Embryonic facial prominence (tissue), 1 donor: Measurements from ENCODE around the gene PFKFB2.

Source experiments
- DNase-seq: peaks from one replicate; pipeline ENCODE4 v3.0.0-alpha.2; 2016; ENCODE audit errors: extremely low spot score

PFKFB2 gene

DNA sequence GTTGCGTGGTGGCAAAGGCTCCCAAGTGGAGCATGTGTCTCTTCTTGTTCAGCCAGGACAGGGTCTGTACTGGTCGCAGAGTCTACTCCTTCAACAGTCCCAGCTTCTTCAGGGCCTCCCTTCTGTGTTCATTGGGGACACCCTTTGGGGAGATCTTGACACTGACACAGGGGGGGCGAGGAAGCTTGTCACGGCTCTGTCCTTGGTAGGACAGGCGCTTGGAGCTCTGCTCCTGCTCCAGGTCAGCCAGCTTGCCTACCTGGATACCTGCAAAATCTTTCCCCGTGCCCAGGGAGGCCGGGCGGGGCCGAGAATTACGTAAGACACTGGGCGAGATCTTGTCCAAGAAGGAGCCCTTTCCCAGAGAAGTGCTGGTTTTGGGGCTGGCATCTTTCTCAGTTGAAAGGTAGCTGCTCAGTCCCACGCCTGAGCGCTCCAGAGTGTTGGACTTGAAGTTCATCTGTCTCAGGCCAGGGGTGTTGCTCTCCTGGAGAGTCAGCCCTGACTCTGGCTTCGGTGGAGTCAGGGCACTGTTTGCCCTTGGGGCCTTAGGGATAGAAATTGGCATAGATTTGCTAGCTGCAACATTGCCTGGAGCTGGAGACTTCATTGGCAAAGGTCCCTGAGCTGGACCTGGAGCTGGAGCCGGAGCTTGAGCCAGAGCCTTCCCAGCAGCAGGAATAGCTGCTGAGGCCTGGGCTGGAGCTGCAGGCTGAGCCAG lies 31.0 kb upstream of the PFKFB2 start:
- no peak for DNase-seq

GRCh38 chr1:207022996-207023679 lies 29.9 kb upstream of the PFKFB2 start:
- no peak for DNase-seq

DNA sequence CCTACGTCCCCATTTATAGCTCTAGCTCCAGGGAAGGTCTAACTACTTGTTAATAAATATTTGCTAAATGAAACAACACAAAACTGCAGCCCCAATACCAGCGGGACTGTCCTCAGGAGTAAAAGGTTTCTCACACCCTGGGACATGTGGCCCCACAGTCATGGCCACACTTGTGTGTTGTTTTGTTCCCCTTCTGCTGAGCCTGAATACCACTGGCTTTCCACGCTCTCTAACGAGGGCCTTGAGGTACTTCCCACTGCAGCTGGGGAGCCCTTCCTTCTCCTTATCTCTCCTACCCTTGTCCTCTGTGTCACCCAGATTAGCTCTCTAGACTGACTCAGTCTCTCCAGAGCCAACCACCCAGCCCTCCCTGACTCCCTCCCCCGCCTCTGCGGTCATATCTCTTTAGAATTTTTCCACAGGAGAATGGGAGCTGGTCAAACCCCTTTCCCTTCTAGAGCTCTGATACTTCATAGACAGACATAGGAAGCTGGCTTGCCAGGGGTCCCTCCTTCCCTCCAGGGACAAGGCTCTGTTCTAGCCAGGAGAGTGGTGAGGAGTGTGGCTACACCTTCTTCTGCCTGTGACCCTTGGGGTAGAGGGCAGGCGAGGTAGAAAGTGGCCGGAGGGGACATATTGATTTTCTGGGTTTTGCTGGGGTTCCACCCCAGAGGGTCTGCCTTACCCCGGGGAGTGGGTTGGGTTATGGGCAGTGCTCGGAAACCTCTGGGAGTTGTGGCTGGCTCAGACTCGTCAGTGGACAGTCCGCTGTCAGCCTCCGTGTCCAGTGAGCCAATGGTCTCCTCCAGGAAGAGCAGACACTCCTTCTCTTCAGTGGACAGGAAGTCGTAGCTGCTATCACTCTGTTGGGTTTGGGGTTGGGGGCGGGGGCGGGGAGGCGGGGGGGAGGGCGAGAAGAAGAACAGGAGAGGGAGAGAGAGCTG lies 28.6 kb upstream of the PFKFB2 start:
- no peak for DNase-seq

DNA sequence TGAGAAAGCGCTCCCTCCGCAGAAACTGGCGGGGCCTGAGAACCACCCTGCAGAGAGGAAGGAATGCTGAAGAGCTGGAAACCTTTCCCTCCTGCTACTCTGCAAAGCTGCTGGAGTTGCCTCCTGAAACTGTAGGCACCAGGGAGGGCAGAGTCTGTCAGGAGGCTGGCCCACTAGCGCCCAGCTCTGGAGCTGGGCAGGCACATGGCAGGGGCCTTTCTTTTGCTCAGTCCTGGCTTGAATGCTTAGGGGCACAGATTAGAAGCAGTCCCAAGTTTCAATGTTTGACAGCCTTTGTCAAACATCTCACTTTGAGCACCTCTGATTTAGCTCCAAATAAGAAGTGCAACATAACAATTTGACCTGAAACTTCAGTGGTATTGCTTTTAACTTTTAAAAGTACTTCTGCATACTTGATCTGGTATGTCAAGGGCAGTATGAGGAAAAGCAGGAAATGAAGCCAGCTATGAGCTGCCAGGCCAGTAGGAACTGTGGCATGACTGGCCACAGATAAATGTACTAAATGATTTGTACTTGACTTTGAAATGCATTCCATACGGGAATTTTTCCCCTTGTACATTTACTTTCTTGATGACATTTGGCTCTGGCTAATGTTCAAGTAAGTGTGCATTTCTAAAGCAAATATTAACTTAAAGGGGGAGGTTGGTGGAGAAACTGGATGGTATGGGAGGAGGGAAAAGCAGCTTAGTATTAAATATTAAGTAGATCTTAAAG lies 27.8 kb upstream of the PFKFB2 start:
- DNase-seq, result no peak

DNA sequence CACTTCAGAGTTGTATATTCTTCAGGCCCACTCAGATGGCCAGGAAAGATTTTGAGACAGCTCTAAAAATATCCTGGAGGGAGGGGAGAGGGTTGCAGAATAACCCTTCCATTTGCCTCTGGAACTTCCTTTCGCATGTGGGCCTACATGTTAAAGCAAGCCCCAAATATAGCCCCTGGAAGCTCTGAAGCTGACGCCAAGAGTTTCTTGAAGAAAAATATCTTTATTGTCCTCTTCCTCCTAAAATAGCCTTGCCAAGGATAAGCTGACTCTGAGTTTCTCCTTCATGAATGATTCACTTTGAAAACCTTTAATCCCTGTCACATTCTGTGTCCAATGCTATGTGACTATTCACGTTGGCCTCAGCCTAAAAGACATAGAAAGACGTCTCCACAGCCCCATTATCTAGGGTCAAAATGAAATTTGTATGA lies 27.0 kb upstream of the PFKFB2 start:
- no peak for DNase-seq

GRCh38 chr1:207027206-207027777 lies 25.8 kb upstream of the PFKFB2 start:
- no peak for DNase-seq

DNA sequence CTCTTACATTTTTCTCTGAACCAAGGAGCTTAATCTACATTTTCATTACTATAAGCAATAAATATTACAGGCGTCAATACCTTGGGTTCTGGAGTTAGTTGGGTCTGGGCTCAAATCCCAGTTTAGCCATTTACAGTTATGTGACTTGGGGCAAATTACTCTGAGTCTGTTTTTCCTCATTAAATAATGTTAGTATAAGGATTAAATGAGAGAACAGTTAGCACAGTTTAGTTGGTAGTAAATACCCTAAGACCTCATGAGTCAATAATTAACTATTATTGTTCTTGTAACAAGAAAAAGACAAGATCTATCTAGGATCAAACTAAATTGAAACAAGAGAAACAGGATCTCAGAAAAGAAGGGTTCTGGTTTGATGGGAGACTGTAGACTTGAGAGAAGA lies 25.2 kb upstream of the PFKFB2 start:
- DNase-seq, result no peak

- DNase-seq, result no peak
Observed at GRCh38 chr1:207028884-207029650, 24.0 kb upstream of the PFKFB2 start.

GRCh38 chr1:207029701-207030521 lies 23.2 kb upstream of the PFKFB2 start:
- no peak for DNase-seq

- DNase-seq, result no peak
Observed at GRCh38 chr1:207030522-207031009, 22.5 kb upstream of the PFKFB2 start.

- no peak for DNase-seq
Observed at GRCh38 chr1:207031016-207031415, 22.1 kb upstream of the PFKFB2 start.

DNA sequence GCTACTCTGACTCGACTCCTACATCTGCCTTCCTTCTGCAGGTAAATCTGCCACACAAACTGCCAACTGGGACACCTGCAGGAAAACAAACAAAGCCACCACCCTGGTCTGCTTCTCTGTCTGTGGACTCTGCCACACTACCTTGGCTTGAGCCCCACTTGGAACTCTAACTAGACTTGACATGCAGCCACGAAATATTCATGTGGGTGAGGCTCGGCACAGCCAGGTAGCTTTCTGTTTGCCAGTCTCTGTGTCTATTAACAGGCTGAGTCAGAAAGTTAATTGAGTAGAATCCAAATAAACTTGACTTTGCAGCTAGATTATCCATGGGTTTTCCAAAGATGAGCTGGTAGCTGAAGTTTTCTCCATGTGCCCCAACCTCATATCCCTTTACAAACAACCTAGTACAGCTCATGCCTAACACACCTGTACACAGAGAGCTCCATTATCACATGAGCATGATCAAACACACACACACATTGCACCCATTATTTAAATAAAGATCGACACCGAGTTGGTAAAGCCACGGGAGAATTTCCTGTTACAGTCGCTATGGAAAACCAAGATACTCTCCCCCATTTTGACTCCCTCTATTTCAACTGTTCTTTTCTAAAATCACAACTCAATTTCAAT lies 21.3 kb upstream of the PFKFB2 start:
- no peak for DNase-seq

DNA sequence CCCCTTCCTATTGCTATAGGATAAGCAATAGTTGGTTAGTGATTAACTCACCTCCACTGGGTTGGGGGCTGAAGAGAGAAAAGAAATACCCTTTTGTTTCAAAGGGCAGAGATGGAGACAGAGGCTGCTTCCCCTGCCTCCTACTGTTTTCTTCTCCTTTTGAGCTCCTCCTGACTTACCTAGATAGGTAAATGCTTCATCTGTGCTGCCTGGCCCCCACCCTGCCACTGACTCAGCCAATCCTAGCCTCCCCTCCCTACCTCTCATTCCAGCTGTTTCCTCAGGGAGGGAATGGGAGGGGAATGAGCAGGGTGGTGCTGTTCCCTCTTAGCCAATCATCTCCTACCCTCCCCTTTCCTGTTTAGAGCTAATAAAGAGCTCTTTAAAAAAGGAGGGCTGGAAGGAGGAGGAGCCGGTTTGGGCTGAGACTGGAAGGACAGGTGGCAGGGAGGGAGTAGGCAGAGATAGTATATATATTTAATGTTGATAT lies 20.5 kb upstream of the PFKFB2 start, which contains the start of gene C1orf116:
Gene C1orf116 (minus strand): TSS at position 229 of the 490 bp plus-strand sequence. CDS start 5,158 bp downstream, outside the sequence.
- no peak for DNase-seq

GRCh38 chr1:207033302-207033701 lies 19.8 kb upstream of the PFKFB2 start:
- DNase-seq, result no peak

GRCh38 chr1:207034208-207034607 lies 18.9 kb upstream of the PFKFB2 start:
- no peak for DNase-seq

- DNase-seq, result no peak
Observed at GRCh38 chr1:207034998-207035397, 18.1 kb upstream of the PFKFB2 start.

DNA sequence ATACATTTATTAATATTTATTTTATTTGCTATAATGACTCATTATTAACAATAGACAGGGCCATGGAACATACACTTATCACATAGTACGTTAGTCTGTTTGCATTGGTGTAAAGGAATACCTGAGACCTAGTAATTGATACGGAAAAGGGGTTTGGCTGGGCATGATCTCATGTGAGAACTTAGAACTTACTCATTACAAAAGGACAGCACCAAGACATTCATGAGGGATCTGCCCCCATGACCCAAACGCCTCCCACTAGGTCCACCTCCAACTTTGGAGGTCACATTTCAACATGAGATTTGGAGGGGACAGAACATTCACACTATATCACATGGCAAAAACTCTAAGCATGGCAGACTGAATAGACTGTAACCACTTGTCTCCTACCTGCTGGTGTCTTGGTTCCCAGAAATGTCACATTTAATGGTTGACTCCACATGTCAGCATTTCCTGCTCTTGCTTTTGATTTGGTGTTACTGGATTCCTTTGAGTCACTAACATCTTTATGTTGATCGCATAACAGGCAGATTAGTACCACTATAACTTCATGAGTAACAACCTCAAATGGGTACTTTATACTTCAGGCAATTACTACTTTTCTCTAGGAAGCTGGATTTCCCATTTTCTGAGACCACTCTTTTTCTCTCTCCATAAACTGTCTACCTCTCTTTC lies 17.1 kb upstream of the PFKFB2 start:
- DNase-seq, result no peak

DNA sequence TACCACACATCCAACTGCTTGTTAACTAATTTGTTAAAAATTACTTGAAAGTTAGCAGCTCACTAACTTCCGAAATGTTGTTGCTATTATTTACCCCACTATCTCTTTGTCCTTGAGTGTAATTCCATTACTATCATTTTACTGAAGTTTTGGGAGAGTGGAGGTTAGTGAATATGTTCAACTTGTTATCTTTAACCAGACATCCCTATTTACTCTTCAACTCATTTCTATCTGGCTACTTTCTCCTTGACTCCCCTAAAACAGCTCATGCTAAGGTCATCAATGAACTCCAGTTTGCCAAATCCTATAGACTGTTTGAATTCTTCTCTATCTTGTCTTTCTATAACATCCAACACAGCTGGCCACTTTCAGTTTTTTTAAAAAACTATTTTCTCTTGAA lies 16.2 kb upstream of the PFKFB2 start:
- DNase-seq, result no peak
